Immature natural killer cell (primary cell): ENCODE measurements around the gene SNAPC1. TPM values are rescaled to one million over a fixed set of nuclear protein-coding genes. Genes with fewer than 3 reads are reported as not detected.

Experiments
- DNase-seq, 3 donors: peaks; one replicate each; pipeline ENCODE4 v3.0.0; 2022; ENCODE audit warnings: mixed read lengths in 1 of 3
- H3K27ac Mint-ChIP-seq, 6 donors: one replicate each; pipeline ENCODE4 v1.8.0; 2020; ENCODE audit warnings: mixed read lengths in 6 of 6, mild to moderate bottlenecking in 5 of 6, inconsistent platforms in 4 of 6, moderate library complexity in 3 of 6
- H3K27me3 Mint-ChIP-seq, 3 donors: one replicate each; pipeline ENCODE4 v1.8.0; 2020 to 2021; ENCODE audit warnings: low read depth in 3 of 3, mild to moderate bottlenecking in 3 of 3, mixed read lengths in 3 of 3, moderate library complexity in 3 of 3, inconsistent platforms in 1 of 3
- H3K36me3 Mint-ChIP-seq, 3 donors: one replicate each; pipeline ENCODE4 v1.8.0; 2020; ENCODE audit warnings: mixed read lengths in 3 of 3, inconsistent platforms in 2 of 3, mild to moderate bottlenecking in 2 of 3
- H3K4me1 Mint-ChIP-seq, 2 donors: one replicate each; pipeline ENCODE4 v1.8.0; 2020; ENCODE audit warnings: inconsistent platforms in 2 of 2, mild to moderate bottlenecking in 2 of 2, mixed read lengths in 2 of 2, moderate library complexity in 1 of 2
- H3K4me3 Mint-ChIP-seq, 5 donors: one replicate each; pipeline ENCODE4 v1.8.0; 2020; ENCODE audit warnings: mild to moderate bottlenecking in 5 of 5, mixed read lengths in 5 of 5, inconsistent platforms in 3 of 5, moderate library complexity in 3 of 5
- H3K9me3 Mint-ChIP-seq, 6 donors: one replicate each; pipeline ENCODE4 v1.8.0; 2020; ENCODE audit warnings: mild to moderate bottlenecking in 6 of 6, mixed read lengths in 6 of 6, inconsistent platforms in 4 of 6, moderate library complexity in 3 of 6
- polyA plus RNA-seq, 3 donors: library from polyadenylated mRNA; unstranded; fragments of 300-500 nt; fragmentation: Illumina TruSeq; gene quantifications; one replicate each; pipeline ENCODE4 v1.2.3, GENCODE V29; 2021

SNAPC1 gene
- polyA plus RNA-seq, 3 donors from 2014 or later = 2.0 to 4.0 (median 3.4) TPM

DNA sequence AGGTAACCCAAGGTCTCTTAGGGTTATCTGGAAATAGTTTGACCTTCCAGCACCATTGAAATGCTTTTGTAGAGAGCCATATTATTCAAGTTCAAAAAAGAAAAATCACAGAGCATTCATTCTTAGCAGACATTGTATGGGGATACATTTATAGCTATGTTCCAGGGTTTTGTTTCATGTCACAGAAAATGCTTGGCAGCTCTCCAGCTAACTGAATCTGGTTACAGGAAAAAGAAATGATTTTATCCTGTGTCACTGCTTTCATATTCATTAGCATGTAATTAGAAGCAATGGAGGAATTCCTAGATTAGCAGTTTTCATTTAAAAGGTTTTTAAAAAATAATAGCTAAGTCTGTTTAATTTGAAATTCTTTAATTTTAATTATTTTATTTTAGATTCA is 78.9 kb downstream of the SNAPC1 start:
- H3K9me3 Mint-ChIP-seq = peaks cover 0 to 4% (median 0%) of the 10 kb centered on the region in 6 donors
- no peak for DNase-seq
- H3K27me3 Mint-ChIP-seq = peaks cover 11 to 17% (median 11%) of the 10 kb centered on the region in 3 donors
- H3K36me3 Mint-ChIP-seq = no peaks in the 10 kb centered on the region
- H3K27ac Mint-ChIP-seq = no peak overlapping the region
- H3K4me1 Mint-ChIP-seq = no peaks in the 10 kb centered on the region
- no peak overlapping the region for H3K4me3 Mint-ChIP-seq

Other genes with a start within 250 kb of the SNAPC1 start
- 10 to 100 TPM; 28.7 to 62.2 (median 34.3) TPM for gene HIF1A, start 66.9 kb upstream of the SNAPC1 start, polyA plus RNA-seq
- gene SYT16, start 50.3 kb downstream of the SNAPC1 start, polyA plus RNA-seq = not detected